ENCODE results near the gene RIMS4. TPM values are rescaled to one million over a fixed set of nuclear protein-coding genes. Genes with fewer than 3 reads are reported as not detected.

The RIMS4 gene
- total and polyA plus RNA-seq, 12 donors: 0.04 to 0.42 (median 0.13) TPM; not detected in 5

DNA sequence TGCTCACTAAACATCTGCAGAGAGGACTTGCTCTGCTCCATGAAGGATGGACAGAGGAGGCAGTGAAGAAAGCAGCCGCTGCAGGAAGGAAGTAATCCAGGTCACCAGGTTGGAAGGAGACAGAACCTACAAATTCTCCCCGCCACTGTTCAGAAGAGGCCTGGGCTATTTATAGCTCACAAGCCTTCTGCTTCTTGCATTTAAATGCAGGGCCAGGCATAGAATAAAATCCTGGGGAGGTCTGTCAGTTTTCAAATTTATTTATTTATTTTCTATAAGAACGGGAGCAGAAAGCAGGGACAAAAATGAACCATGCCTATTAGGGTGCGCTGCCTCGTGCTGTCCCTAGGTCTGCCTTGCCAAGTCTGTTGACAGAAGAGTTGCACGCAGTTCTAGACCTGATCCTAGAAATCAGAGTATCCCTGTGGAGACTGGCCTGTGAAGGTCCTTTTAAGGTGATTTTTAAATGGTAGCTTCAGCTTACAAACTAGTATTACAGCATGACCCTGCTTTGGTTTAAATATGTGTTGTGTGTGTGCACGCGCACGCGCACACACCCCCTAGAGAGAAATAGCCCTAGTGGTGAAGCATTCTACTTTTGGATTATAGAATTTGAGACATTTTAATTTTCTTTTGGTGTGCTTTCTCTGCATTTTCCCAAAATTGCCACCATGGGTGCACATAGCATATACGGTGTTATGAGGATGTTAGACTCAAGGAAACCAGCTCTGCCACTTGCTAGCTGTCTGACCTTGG, 19.5 kb downstream of the RIMS4 start:
- WGBS, 2 donors: 68 to 73% methylated on average over 11 of the region's 11 CpGs

DNA sequence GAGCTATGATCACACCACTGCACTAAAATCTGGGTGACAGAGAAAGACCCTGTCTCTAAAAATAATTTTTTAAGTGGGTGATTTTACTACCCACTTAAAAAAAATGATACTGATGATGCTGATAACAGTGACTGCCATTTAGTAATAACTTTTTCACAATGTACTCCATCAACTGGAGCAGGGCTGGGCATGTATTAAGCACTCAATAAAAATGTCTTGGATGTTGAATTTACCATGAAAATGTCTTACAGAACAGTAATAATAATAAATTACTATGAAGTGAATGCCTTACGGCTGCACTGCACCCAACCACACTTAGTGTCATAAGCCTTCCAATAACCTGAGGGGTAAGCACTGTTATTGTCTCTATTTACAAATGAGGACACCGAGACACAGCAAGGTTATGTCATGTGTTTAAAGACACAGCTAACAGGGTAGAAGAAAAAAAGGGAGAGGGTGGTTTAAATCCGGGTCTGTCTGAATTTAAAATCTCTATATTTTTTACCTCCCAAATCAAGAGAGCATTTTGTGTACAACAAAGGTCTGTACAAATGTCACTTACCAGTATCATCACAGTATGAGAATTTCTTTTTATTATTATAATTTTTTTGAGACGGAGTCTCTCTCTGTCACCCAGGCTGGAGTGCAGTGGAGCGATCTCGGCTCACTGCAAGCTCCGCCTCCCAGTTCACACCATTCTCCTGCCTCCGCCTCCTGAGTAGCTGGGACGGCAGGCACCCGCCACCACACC, 21.5 kb downstream of the RIMS4 start:
- Histone ChIP-seq H3K4me1 (no peaks in the 10 kb centered on the region), H3K9me3 (no peaks in the 10 kb centered on the region), H3K27me3 (peaks cover 0 to 11% (median 0%) of the 10 kb centered on the region in 7 donors), H3K27ac (no peak overlapping the region), H3K4me3 (no peak overlapping the region), H3K36me3 (no peaks in the 10 kb centered on the region)
- intact Hi-C loops (cut with DNase I): no loop called here
- 86 to 87% methylated on average over 10 of the region's 10 CpGs for WGBS, 2 donors
- no peak for ATAC-seq
- TF ChIP-seq, protein P1, sequence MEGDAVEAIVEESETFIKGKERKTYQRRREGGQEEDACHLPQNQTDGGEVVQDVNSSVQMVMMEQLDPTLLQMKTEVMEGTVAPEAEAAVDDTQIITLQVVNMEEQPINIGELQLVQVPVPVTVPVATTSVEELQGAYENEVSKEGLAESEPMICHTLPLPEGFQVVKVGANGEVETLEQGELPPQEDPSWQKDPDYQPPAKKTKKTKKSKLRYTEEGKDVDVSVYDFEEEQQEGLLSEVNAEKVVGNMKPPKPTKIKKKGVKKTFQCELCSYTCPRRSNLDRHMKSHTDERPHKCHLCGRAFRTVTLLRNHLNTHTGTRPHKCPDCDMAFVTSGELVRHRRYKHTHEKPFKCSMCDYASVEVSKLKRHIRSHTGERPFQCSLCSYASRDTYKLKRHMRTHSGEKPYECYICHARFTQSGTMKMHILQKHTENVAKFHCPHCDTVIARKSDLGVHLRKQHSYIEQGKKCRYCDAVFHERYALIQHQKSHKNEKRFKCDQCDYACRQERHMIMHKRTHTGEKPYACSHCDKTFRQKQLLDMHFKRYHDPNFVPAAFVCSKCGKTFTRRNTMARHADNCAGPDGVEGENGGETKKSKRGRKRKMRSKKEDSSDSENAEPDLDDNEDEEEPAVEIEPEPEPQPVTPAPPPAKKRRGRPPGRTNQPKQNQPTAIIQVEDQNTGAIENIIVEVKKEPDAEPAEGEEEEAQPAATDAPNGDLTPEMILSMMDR (IDR thresholded peaks at IDR 0.05): no peak
- DNase-seq: no peak

More for the DNA sequence above, 19.5 kb downstream of the RIMS4 start:
- Histone ChIP-seq H3K9me3 (no peaks in the 10 kb centered on the region), H3K4me3 (no peak overlapping the region), H3K27me3 (peaks cover 0 to 11% (median 2%) of the 10 kb centered on the region in 7 donors), H3K36me3 (no peaks in the 10 kb centered on the region), H3K27ac (no peak overlapping the region), H3K4me1 (no peaks in the 10 kb centered on the region)
- no peak for DNase-seq
- TF ChIP-seq, protein P1 (IDR thresholded peaks at IDR 0.05): no peak
- ATAC-seq: no peak
- intact Hi-C loops (cut with DNase I): no loop called here

DNA sequence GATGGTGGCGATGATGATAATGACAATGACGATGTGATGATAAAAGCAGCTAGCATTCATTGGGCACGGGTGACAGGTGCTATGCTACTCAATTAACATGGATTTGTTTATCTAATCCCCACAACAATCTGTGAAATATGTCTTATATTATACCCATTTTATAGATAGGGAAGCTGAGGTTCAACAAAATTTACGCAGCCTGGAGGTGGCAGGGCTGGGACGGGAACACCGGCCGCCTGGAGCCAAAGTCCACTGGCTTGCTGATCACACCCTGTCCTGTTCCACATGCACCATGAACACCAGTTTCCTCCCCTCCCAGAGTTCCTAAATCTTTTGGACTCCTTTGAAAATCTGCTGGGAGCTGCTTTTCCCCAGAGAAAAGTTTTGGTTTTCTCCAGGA, 23.0 kb downstream of the RIMS4 start:
- Histone ChIP-seq H3K4me3 (no peak overlapping the region), H3K36me3 (no peaks in the 10 kb centered on the region), H3K27me3 (peaks cover 0 to 11% (median 0%) of the 10 kb centered on the region in 7 donors), H3K9me3 (no peaks in the 10 kb centered on the region), H3K27ac (no peak overlapping the region), H3K4me1 (no peaks in the 10 kb centered on the region)
- WGBS, 2 donors: 84 to 90% methylated on average over 7 of the region's 7 CpGs
- DNase-seq: no peak
- ATAC-seq: no peak
- TF ChIP-seq, protein P1 (IDR thresholded peaks at IDR 0.05): no peak
- intact Hi-C loops (cut with DNase I): no loop called here

DNA sequence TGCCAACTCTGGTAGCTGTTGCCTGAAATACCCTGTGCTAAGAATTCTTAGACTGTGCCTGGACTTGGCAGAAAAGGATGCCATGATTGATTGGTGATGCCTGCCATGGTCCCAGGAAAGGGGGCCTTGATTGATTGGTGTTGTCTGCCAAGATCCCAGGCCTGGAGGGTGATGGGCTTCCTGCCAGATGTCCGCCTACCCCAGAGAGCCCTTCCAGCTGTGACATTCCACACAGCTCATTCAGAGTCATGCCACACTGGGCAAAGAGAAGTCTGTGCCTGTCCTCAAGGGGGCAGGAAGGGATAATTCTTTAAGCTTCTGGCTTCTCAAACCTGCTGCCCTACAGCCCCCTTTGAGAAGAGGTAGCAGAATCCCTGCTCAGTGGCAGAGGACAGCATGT, 24.6 kb downstream of the RIMS4 start:
- DNase-seq: no peak
- 6 to 10% methylated on average over 1 of the region's 1 CpG for WGBS, 2 donors

More for the DNA sequence above, 24.6 kb downstream of the RIMS4 start:
- Histone ChIP-seq H3K9me3 (no peaks in the 10 kb centered on the region), H3K4me3 (no peak overlapping the region), H3K27me3 (peaks cover 0 to 11% (median 0%) of the 10 kb centered on the region in 7 donors), H3K27ac (no peak overlapping the region), H3K36me3 (no peaks in the 10 kb centered on the region), H3K4me1 (no peaks in the 10 kb centered on the region)
- peak in 4 of 8 donors; percentile 24 to 41 (median 31) for ATAC-seq
- TF ChIP-seq, protein P1 (IDR thresholded peaks at IDR 0.05): peak in 4 of 9 donors; percentile 18 to 30 (median 26)
- intact Hi-C loops (cut with DNase I): no loop called here
